Dedifferentiated amniotic fluid mesenchymal stem cell (primary cell): Measurements from ENCODE around the gene MRS2.
A peak's percentile ranks its signal among the peaks of the same experiment; 100 is the strongest.
"Not testable (repeated sequence)": the region's sequence is repeated elsewhere in the genome, so short reads cannot be mapped to it uniquely, and the experiment has no call there.

Experiments used
- DNase-seq: peaks from one replicate; pipeline ENCODE4 v3.0.0-alpha.2; 2016; ENCODE audit errors: extremely low spot score

The MRS2 gene

GRCh38 chr6:24391208-24391607 is 11.5 kb upstream of the MRS2 start:
- DNase-seq = no peak

GRCh38 chr6:24391756-24392405 is 10.9 kb upstream of the MRS2 start:
- DNase-seq = no peak

GRCh38 chr6:24394061-24394779 is 8.5 kb upstream of the MRS2 start:
- no peak for DNase-seq

GRCh38 chr6:24394780-24395437 is 7.8 kb upstream of the MRS2 start:
- peak; percentile 44 for DNase-seq

GRCh38 chr6:24396824-24397223 is 5.9 kb upstream of the MRS2 start:
- no peak for DNase-seq

- DNase-seq = no peak
These were observed 5.1 kb upstream of the MRS2 start for GRCh38 chr6:24397631-24398030.

GRCh38 chr6:24400045-24401039 is 2.4 kb upstream of the MRS2 start:
- not testable (repeated sequence) for DNase-seq

GRCh38 chr6:24401458-24401857 is 1.3 kb upstream of the MRS2 start:
- DNase-seq = no peak

- DNase-seq = no peak
These were observed 727 bp downstream of the MRS2 start for GRCh38 chr6:24403501-24403824.

GRCh38 chr6:24405262-24405661 is 2.5 kb downstream of the MRS2 start:
- DNase-seq = no peak

GRCh38 chr6:24408719-24409410 is 6.1 kb downstream of the MRS2 start:
- no peak for DNase-seq

- no peak for DNase-seq
These were observed 7.9 kb downstream of the MRS2 start for GRCh38 chr6:24410622-24411021.

GRCh38 chr6:24412294-24412693 is 9.6 kb downstream of the MRS2 start:
- no peak for DNase-seq

- not testable (repeated sequence) for DNase-seq
These were observed 11.8 kb downstream of the MRS2 start for GRCh38 chr6:24414531-24414930.

GRCh38 chr6:24415753-24416152 is 13.0 kb downstream of the MRS2 start:
- no peak for DNase-seq

GRCh38 chr6:24419526-24419925 is 16.8 kb downstream of the MRS2 start:
- DNase-seq = no peak

- DNase-seq = no peak
These were observed 22.4 kb downstream of the MRS2 start for GRCh38 chr6:24425091-24425490.

GRCh38 chr6:24426729-24427446 is 24.2 kb downstream of the MRS2 start:
- DNase-seq = no peak

- peak; percentile 46 for DNase-seq
These were observed 25.9 kb downstream of the MRS2 start for GRCh38 chr6:24428615-24429014.

GRCh38 chr6:24429146-24429545 is 26.4 kb downstream of the MRS2 start:
- DNase-seq = no peak

- no peak for DNase-seq
These were observed 27.4 kb downstream of the MRS2 start for GRCh38 chr6:24430086-24430485.
